ENCODE results near the gene SYTL3. TPM values are rescaled to one million over a fixed set of nuclear protein-coding genes. Genes with fewer than 3 reads are reported as not detected.

SYTL3 gene
- total RNA-seq, 4 donors from 2014 or later = 1.8 to 5.7 (median 2.9) TPM

DNA sequence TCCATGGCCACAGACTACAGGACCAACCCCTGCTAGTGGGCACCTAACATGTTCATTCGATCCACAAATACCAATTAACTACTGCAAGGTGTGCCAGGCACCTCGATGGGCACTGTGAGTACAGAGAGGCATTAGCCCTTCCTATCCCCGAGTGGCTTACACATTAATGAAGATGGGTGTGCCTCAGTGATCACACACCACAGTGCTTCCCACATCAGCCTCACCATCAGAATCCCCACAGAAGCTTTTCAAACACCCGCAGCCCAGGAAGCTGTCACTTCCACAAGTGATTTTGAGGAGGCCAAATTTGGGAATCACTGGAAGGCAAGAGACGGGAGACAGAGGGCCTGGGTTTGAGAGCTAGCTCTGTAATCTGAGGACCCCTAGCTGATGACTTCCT, 145.7 kb downstream of the SYTL3 start:
- no peak overlapping the region for H3K4me3 ChIP-seq (ENCODE audit: low read depth, poor library complexity, severe bottlenecking)
- intact Hi-C loops (cut with DNase I; ENCODE audit: low total_unique reads) = loop anchor here (10.0 kb wide), 1 partner anchor 81 kb away; no protein-coding TSS in a partner anchor
- 74 to 85% methylated on average over 5 of the region's 5 CpGs for WGBS, 2 donors

GRCh38 chr6:158796353-158796752, 146.5 kb downstream of the SYTL3 start:
- WGBS, 2 donors = 86 to 89% methylated on average over 3 of the region's 3 CpGs
- TF ChIP-seq POLR2A (IDR thresholded peaks at IDR 0.05) (no peak), CTCF (IDR thresholded peaks at IDR 0.05) (no peak)
- no peak overlapping the region for H3K4me3 ChIP-seq (ENCODE audit: low read depth, poor library complexity, severe bottlenecking)
- intact Hi-C loops (cut with DNase I; ENCODE audit: low total_unique reads) = loop anchor here (10.0 kb wide), 1 partner anchor 82 kb away; no protein-coding TSS in a partner anchor
- DNase-seq (ENCODE audit: low spot score in 2 of 2) = peak in 1 of 2 donors; percentile 46

More for the DNA sequence above, 145.7 kb downstream of the SYTL3 start:
- TF ChIP-seq CTCF (IDR thresholded peaks at IDR 0.05) (no peak), POLR2A (IDR thresholded peaks at IDR 0.05) (no peak)
- peak in 1 of 2 donors; percentile 58 for DNase-seq (ENCODE audit: low spot score in 2 of 2)

GRCh38 chr6:158797331-158798310, 147.8 kb downstream of the SYTL3 start:
- WGBS, 2 donors = 70 to 83% methylated on average over 3 of the region's 3 CpGs
- TF ChIP-seq POLR2A (IDR thresholded peaks at IDR 0.05) (no peak), CTCF (IDR thresholded peaks at IDR 0.05) (no peak)
- intact Hi-C loops (cut with DNase I; ENCODE audit: low total_unique reads) = loop anchor here (10.0 kb wide), 1 partner anchor 83 kb away; no protein-coding TSS in a partner anchor
- H3K4me3 ChIP-seq (ENCODE audit: low read depth, poor library complexity, severe bottlenecking) = no peak overlapping the region
- DNase-seq (ENCODE audit: low spot score in 2 of 2) = peak in 1 of 2 donors; percentile 37

GRCh38 chr6:158798311-158798710, 148.5 kb downstream of the SYTL3 start:
- WGBS, 2 donors = 89 to 93% methylated on average over 8 of the region's 8 CpGs
- H3K4me3 ChIP-seq (ENCODE audit: low read depth, poor library complexity, severe bottlenecking) = no peak overlapping the region
- DNase-seq (ENCODE audit: low spot score in 2 of 2) = peak in 1 of 2 donors; percentile 34
- intact Hi-C loops (cut with DNase I; ENCODE audit: low total_unique reads) = loop anchor here (10.0 kb wide), 1 partner anchor 84 kb away; no protein-coding TSS in a partner anchor
- TF ChIP-seq POLR2A (IDR thresholded peaks at IDR 0.05) (no peak), CTCF (IDR thresholded peaks at IDR 0.05) (no peak)

DNA sequence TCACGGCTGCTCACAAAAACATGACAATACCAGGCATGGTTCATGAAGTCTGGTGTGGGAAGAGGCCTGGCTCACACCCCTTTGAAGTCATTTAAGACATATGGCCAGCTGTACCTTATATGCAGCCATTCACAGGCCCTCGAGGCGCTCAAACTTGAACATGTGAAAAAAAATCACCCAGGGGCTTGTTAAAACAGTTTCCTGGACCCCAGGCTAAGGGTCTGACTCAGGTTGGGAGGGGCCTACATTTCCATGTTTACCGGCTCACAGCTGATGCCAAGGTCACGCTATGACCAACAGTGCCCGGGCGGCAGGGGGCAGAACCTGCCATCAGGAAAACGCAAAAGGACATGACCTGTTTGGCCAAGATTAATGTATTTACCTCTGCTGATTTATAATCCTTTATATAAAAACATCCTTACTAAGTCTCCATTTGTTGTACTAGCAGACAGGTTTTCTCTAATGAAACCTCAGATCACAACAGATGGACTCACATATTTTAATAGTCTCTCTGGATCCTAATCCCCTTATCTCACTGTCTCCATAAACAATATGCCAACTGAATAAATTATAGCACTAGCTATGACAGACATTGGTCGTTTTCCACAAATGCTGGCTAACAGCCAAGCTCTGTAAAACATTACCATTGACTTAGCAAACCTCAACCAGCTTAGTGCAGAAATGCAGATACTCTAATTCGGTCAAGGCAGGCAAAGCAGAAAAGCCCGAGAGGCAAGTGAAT, 149.4 kb downstream of the SYTL3 start:
- WGBS, 2 donors = 22 to 25% methylated on average over 11 of the region's 11 CpGs
- TF ChIP-seq POLR2A (IDR thresholded peaks at IDR 0.05) = no peak
- TF ChIP-seq CTCF (IDR thresholded peaks at IDR 0.05) = no peak
- intact Hi-C loops (cut with DNase I; ENCODE audit: low total_unique reads) = loop anchor here (10.0 kb wide), 1 partner anchor 84 kb away; no protein-coding TSS in a partner anchor
- DNase-seq (ENCODE audit: low spot score in 2 of 2) = peak in 1 of 2 donors; percentile 79
- H3K4me3 ChIP-seq (ENCODE audit: low read depth, poor library complexity, severe bottlenecking) = no peak overlapping the region

Measured in lower leg skin (tissue), 4 donors.